H9 (cell line): ENCODE measurements around the gene PFDN4. TPM values are rescaled to one million over a fixed set of nuclear protein-coding genes. Genes with fewer than 3 reads are reported as not detected.
A peak's percentile ranks its signal among the peaks of the same experiment; 100 is the strongest.

Experiments
- DNase-seq: peaks from one replicate; pipeline ENCODE4 v3.0.0-alpha.2; 2017
- H2AFZ ChIP-seq: one replicate; pipeline ENCODE4 v1.6.1; 2013; ENCODE audit warnings: mild to moderate bottlenecking, low read length, control low read depth, moderate library complexity
- H2AK5ac ChIP-seq: 2 replicates; pipeline ENCODE4 v1.6.1; 2013; ENCODE audit warnings: low read length, control low read depth, mixed read lengths; ENCODE audit not compliant: insufficient read length
- H2BK120ac ChIP-seq: one replicate; pipeline ENCODE4 v1.6.1; 2013; ENCODE audit warnings: low read depth, mild to moderate bottlenecking, low read length, control low read depth, inconsistent platforms; ENCODE audit not compliant: poor library complexity, severe bottlenecking
- H2BK12ac ChIP-seq: 2 replicates; pipeline ENCODE4 v1.6.1; 2013; ENCODE audit warnings: low read length, control low read depth, mixed read lengths, low read depth; ENCODE audit not compliant: insufficient read length
- H2BK15ac ChIP-seq: 2 replicates; pipeline ENCODE4 v1.6.1; 2013; ENCODE audit warnings: low read depth, low read length, control low read depth
- H2BK20ac ChIP-seq: one replicate; pipeline ENCODE4 v1.6.1; 2013; ENCODE audit warnings: low read depth, mild to moderate bottlenecking, low read length, control low read depth, inconsistent platforms; ENCODE audit not compliant: poor library complexity, severe bottlenecking
- H2BK5ac ChIP-seq: 2 replicates; pipeline ENCODE4 v1.6.1; 2013; ENCODE audit warnings: low read length, control low read depth, mixed read lengths; ENCODE audit not compliant: insufficient read length
- H3K14ac ChIP-seq: 2 replicates; pipeline ENCODE4 v1.6.1; 2013; ENCODE audit warnings: low read length, control low read depth; ENCODE audit not compliant: insufficient read depth
- H3K18ac ChIP-seq: 2 replicates; pipeline ENCODE4 v1.6.1; 2013; ENCODE audit warnings: low read depth, mild to moderate bottlenecking, mixed read lengths, low read length, control low read depth; ENCODE audit not compliant: insufficient read length
- H3K23ac ChIP-seq: 2 replicates; pipeline ENCODE4 v1.6.1; 2013; ENCODE audit warnings: low read length, control low read depth, mixed read lengths, low read depth; ENCODE audit not compliant: insufficient read length
- H3K23me2 ChIP-seq: 2 replicates; pipeline ENCODE4 v1.6.1; 2013; ENCODE audit warnings: low read depth, mild to moderate bottlenecking, mixed read lengths, low read length, control low read depth; ENCODE audit not compliant: insufficient read length, poor library complexity, severe bottlenecking
- H3K27ac ChIP-seq: 2 replicates; pipeline ENCODE4 v1.5.1; 2013; ENCODE audit warnings: low read length, control low read depth, mixed read lengths, low read depth; ENCODE audit not compliant: insufficient read length
- H3K27me3 ChIP-seq: 2 replicates; pipeline ENCODE4 v1.6.1; 2013; ENCODE audit warnings: low read length, control low read depth, inconsistent platforms; ENCODE audit not compliant: insufficient read depth
- H3K4ac ChIP-seq: 2 replicates; pipeline ENCODE4 v1.6.1; 2013; ENCODE audit warnings: low read depth, mild to moderate bottlenecking, control low read depth, inconsistent platforms, low read length, moderate library complexity
- H3K4me1 ChIP-seq: 2 replicates; pipeline ENCODE4 v1.6.1; 2013; ENCODE audit warnings: low read length, control low read depth, inconsistent platforms; ENCODE audit not compliant: insufficient read depth
- H3K4me2 ChIP-seq: 2 replicates; pipeline ENCODE4 v1.6.1; 2013; ENCODE audit warnings: low read length, control low read depth, mixed read lengths; ENCODE audit not compliant: insufficient read length, insufficient read depth
- H3K56ac ChIP-seq: 2 replicates; pipeline ENCODE4 v1.6.1; 2013; ENCODE audit warnings: low read depth, mild to moderate bottlenecking, mixed read lengths, low read length, control low read depth; ENCODE audit not compliant: insufficient read length
- H3K79me1 ChIP-seq: 2 replicates; pipeline ENCODE4 v1.6.1; 2013; ENCODE audit warnings: low read depth, mild to moderate bottlenecking, moderate library complexity, low read length, control low read depth, inconsistent platforms; ENCODE audit not compliant: insufficient read depth, poor library complexity, severe bottlenecking
- H3K79me2 ChIP-seq: 2 replicates; pipeline ENCODE4 v1.6.1; 2013; ENCODE audit warnings: low read length, control low read depth, inconsistent platforms; ENCODE audit not compliant: insufficient read depth
- H3K9ac ChIP-seq: 2 replicates; pipeline ENCODE4 v1.6.1; 2013; ENCODE audit warnings: low read length, control low read depth, mixed read lengths; ENCODE audit not compliant: insufficient read length; ENCODE audit errors: extremely low read depth
- H3K9me3 ChIP-seq: one replicate; pipeline ENCODE4 v1.6.1; 2013; ENCODE audit warnings: low read depth, low read length, inconsistent platforms; ENCODE audit not compliant: control insufficient read depth
- H3T11ph ChIP-seq: one replicate; pipeline ENCODE4 v1.6.1; 2013; ENCODE audit warnings: mild to moderate bottlenecking, low read length, control low read depth, inconsistent platforms
- H4K20me1 ChIP-seq: one replicate; pipeline ENCODE4 v1.6.1; 2013; ENCODE audit not compliant: control insufficient read depth, insufficient read length, insufficient read depth
- H4K5ac ChIP-seq: 2 replicates; pipeline ENCODE4 v1.6.1; 2013; ENCODE audit warnings: low read depth, mild to moderate bottlenecking, mixed read lengths, low read length, control low read depth; ENCODE audit not compliant: insufficient read length
- H4K8ac ChIP-seq: replicated peaks from 2 replicates; pipeline ENCODE4 v1.6.1; 2013; ENCODE audit warnings: low read length, control low read depth, mixed read lengths, low read depth; ENCODE audit not compliant: insufficient read length
- H4K91ac ChIP-seq: 2 replicates; pipeline ENCODE4 v1.6.1; 2013; ENCODE audit warnings: low read depth, mild to moderate bottlenecking, moderate library complexity, mixed read lengths, low read length, control low read depth; ENCODE audit not compliant: insufficient read length
- H3K27ac Mint-ChIP-seq, 3 experiments: 2 replicates in 2 of 3; 3 replicates in 1 of 3; pipeline ENCODE4 v1.8.0; 2020 to 2021; ENCODE audit warnings: mixed read lengths in 3 of 3, mild to moderate bottlenecking in 1 of 3, moderate library complexity in 1 of 3
- H3K27me3 Mint-ChIP-seq: 2 replicates; pipeline ENCODE4 v1.8.0; 2021; ENCODE audit warnings: low read depth, mild to moderate bottlenecking, moderate library complexity, mixed read lengths
- H3K36me3 Mint-ChIP-seq, 3 experiments: 2 replicates in 2 of 3; 3 replicates in 1 of 3; pipeline ENCODE4 v1.8.0; 2020 to 2021; ENCODE audit warnings: low read depth in 3 of 3, mixed read lengths in 3 of 3; ENCODE audit not compliant: insufficient read depth in 1 of 3
- H3K4me1 Mint-ChIP-seq, 2 experiments: 2 replicates each; pipeline ENCODE4 v1.8.0; 2020; ENCODE audit warnings: mixed read lengths in 2 of 2
- H3K4me3 Mint-ChIP-seq, 2 experiments: 2 replicates in 1 of 2; 3 replicates in 1 of 2; pipeline ENCODE4 v1.8.0; 2020 to 2021; ENCODE audit warnings: mild to moderate bottlenecking in 2 of 2, mixed read lengths in 2 of 2, moderate library complexity in 1 of 2
- H3K9me3 Mint-ChIP-seq, 2 experiments: 2 replicates in 1 of 2; 3 replicates in 1 of 2; pipeline ENCODE4 v1.8.0; 2020; ENCODE audit warnings: mild to moderate bottlenecking in 2 of 2, mixed read lengths in 2 of 2, moderate library complexity in 1 of 2
- CTCF ChIP-seq: fragments of 200-600 bp; sonication (generic); conservative IDR thresholded peaks from 3 replicates; pipeline ENCODE4 v1.8.0; 2021; ENCODE audit warnings: antibody characterized with exemption, mild to moderate bottlenecking
- WGBS: extraction: QIAGEN DNeasy Blood & Tissue Kit; methylation state at CpG from one replicate; pipeline ENCODE4 v1.1.7; 2013; ENCODE audit warnings: missing lambda C conversion rate, low lambda C conversion rate, mixed read lengths; ENCODE audit not compliant: insufficient read length; ENCODE audit errors: extremely low coverage; 5-methylcytosine and 5-hydroxymethylcytosine counted together
- total RNA-seq: library from RNA; stranded (reverse); gene quantifications from 2 replicates; pipeline ENCODE4 v1.2.1, GENCODE V29; 2021

The PFDN4 gene
- total RNA-seq, 1 experiment from 2014 or later = 73.6 TPM

GRCh38 chr20:54161008-54161820 lies 46.7 kb upstream of the PFDN4 start:
- Histone ChIP-seq H4K91ac (no peak overlapping the region), H3K56ac (no peak overlapping the region), H3K79me2 (no peaks in the 10 kb centered on the region), H3K9ac (no peak overlapping the region), H3K9me3 (no peaks in the 10 kb centered on the region), H3K79me1 (no peaks in the 10 kb centered on the region), H3K4ac (no peak overlapping the region), H4K20me1 (no peaks in the 10 kb centered on the region), H2BK15ac (no peak overlapping the region), H3K23ac (no peak overlapping the region), H2AFZ (no peak overlapping the region), H2BK5ac (no peak overlapping the region), H4K8ac (no peak overlapping the region), H2AK5ac (no peak overlapping the region), H2BK20ac (no peak overlapping the region), H4K5ac (no peak overlapping the region), H3K14ac (no peak overlapping the region), H3K23me2 (no peaks in the 10 kb centered on the region), H3K18ac (no peak overlapping the region), H3T11ph (no peak overlapping the region), H3K27me3 (no peaks in the 10 kb centered on the region), H3K4me1 (no peaks in the 10 kb centered on the region), H3K27ac (no peak overlapping the region), H3K4me2 (no peak overlapping the region), H2BK120ac (no peak overlapping the region), H2BK12ac (no peak overlapping the region)
- Mint-ChIP-seq H3K27me3 (peaks cover 2% of the 10 kb centered on the region; the same call in 1 of the 2 replicates), H3K36me3 (no peaks in the 10 kb centered on the region), H3K9me3 (no peaks in the 10 kb centered on the region; a peak in 1 of 5 replicates), H3K27ac (peak overlapping the region in 1 of 3 experiments; percentile 37; a peak in 1 of 7 replicates), H3K4me1 (no peaks in the 10 kb centered on the region), H3K4me3 (no peak overlapping the region)
- WGBS = no CpG with 5 or more reads among the region's 9 CpGs
- TF ChIP-seq CTCF = no peak
- DNase-seq = no peak
